Lung (tissue), 12 donors: ENCODE measurements around the gene BRD9. TPM values are rescaled to one million over a fixed set of nuclear protein-coding genes. Genes with fewer than 3 reads are reported as not detected.

Experiments used
- ATAC-seq: fragments of 200-7000 bp; cut with Tn5 transposase; one replicate; pipeline ENCODE4 v1.9.1; 2020; ENCODE audit warnings: moderate number of reproducible peaks; ENCODE audit not compliant: insufficient read depth, low FRiP score
- DNase-seq, 3 donors: peaks; one replicate each; pipeline ENCODE4 v3.0.0-alpha.2; 2013 to 2017
- H3K27ac ChIP-seq, 2 donors: one replicate each; pipeline ENCODE4 v1.5.1; 2013; ENCODE audit warnings: mild to moderate bottlenecking in 2 of 2, moderate library complexity in 2 of 2, control low read depth in 1 of 2, inconsistent platforms in 1 of 2, low read depth in 1 of 2, low read length in 1 of 2
- H3K27me3 ChIP-seq, 3 donors: one replicate each; pipeline ENCODE4 v1.5.1; 2013; ENCODE audit warnings: low read length in 2 of 3; ENCODE audit not compliant: control insufficient read depth in 3 of 3, insufficient read depth in 3 of 3
- H3K36me3 ChIP-seq, 4 donors: one replicate each; pipeline ENCODE4 v1.5.1; 2013; ENCODE audit warnings: low read length in 4 of 4, mild to moderate bottlenecking in 1 of 4, moderate library complexity in 1 of 4; ENCODE audit not compliant: control insufficient read depth in 4 of 4, insufficient read depth in 4 of 4
- H3K4me1 ChIP-seq, 5 donors: one replicate each; pipeline ENCODE4 v1.5.1; 2013; ENCODE audit warnings: low read length in 5 of 5, mild to moderate bottlenecking in 2 of 5, moderate library complexity in 1 of 5; ENCODE audit not compliant: control insufficient read depth in 5 of 5, insufficient read depth in 5 of 5
- H3K4me3 ChIP-seq: one replicate; pipeline ENCODE4 v1.5.1; 2013; ENCODE audit warnings: mild to moderate bottlenecking, control low read depth, moderate library complexity
- H3K9ac ChIP-seq, 2 donors: one replicate each; pipeline ENCODE4 v1.5.1; 2013; ENCODE audit warnings: low read length in 2 of 2, control low read depth in 1 of 2; ENCODE audit not compliant: insufficient read depth in 1 of 2
- H3K9me3 ChIP-seq, 4 donors: one replicate each; pipeline ENCODE4 v1.5.1; 2013; ENCODE audit warnings: low read length in 3 of 4, mild to moderate bottlenecking in 1 of 4, moderate library complexity in 1 of 4; ENCODE audit not compliant: control insufficient read depth in 4 of 4, insufficient read depth in 3 of 4
- WGBS, 2 donors: extraction: QIAGEN DNeasy Blood & Tissue Kit; methylation state at CpG; one replicate each; pipeline ENCODE4 v1.1.7; 2013; 5-methylcytosine and 5-hydroxymethylcytosine counted together
- polyA plus RNA-seq, 2 donors: library from polyadenylated mRNA; stranded (reverse); fragments of 200-250 nt; gene quantifications; one replicate each; pipeline ENCODE4 v1.2.1, GENCODE V29; 2013
- total RNA-seq, 2 donors: library from RNA; depleted of rRNA in 1 of 2; stranded (reverse); fragments of >200 nt in 1 of 2; gene quantifications; one replicate each; pipeline ENCODE4 v1.2.1, GENCODE V29; 2014 to 2021
- TF ChIP-seq, protein P1 (sequence below): IDR thresholded peaks from 2 replicates; pipeline ENCODE4 v1.5.1; 2012; ENCODE audit warnings: mild to moderate bottlenecking; ENCODE audit errors: control extremely low read depth, extremely low read depth
- donor health status: control.
- donor health status: control.
- donor health status: Bipolar disorder and iron deficiency.
- donor health status: healthy.
- donor health status: DM: yes; HTN: yes; CAD: no.

BRD9 gene
- total and polyA plus RNA-seq, 4 donors = 24.3 to 69.7 (median 37.3) TPM

- WGBS, 2 donors = 60 to 82% methylated on average over 3 of the region's 3 CpGs
Observed at GRCh38 chr5:933251-933861, 40.8 kb upstream of the BRD9 start.

DNA sequence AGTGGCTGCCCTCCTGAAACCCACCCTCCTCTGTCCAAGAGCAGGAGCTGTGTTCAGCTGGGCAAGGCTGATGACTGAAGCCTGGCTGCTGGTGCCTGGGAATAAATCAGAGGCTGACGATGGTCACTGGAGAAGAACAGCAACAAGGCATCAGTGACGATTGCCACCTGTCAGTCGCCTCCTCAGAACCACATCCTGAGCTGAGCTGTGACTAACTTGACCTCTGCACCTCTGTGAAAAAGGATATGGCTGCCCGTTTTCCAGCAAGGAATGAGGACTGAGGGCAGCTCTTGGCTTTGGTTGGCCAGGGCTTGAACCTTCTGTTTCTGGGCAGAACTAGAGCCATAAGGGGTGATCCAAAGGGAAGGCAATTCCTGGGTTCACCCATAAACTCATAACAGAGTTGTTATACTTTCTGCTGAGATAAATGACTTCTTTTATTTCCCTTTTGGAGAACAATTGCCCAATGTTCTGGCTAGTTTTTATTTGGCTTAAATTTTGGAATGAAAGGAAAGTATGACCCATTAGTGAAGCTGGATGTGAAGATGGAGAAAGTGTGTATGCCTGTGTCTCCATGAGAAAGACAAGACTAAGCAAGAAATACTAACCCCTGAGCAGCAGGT is 40.1 kb upstream of the BRD9 start:
- Histone ChIP-seq H3K9me3 (no peaks in the 10 kb centered on the region), H3K4me1 (peaks cover 0 to 13% (median 8%) of the 10 kb centered on the region in 5 donors), H3K4me3 (no peak overlapping the region), H3K36me3 (no peaks in the 10 kb centered on the region), H3K27me3 (no peaks in the 10 kb centered on the region), H3K27ac (peak overlapping the region in 1 of 2 donors; percentile 43), H3K9ac (no peak overlapping the region)
- ATAC-seq = peak; percentile 23
- WGBS, 2 donors = 52 to 70% methylated on average over 4 of the region's 4 CpGs
- DNase-seq = peak in 2 of 3 donors; percentile 53 to 69
- TF ChIP-seq, protein P1, sequence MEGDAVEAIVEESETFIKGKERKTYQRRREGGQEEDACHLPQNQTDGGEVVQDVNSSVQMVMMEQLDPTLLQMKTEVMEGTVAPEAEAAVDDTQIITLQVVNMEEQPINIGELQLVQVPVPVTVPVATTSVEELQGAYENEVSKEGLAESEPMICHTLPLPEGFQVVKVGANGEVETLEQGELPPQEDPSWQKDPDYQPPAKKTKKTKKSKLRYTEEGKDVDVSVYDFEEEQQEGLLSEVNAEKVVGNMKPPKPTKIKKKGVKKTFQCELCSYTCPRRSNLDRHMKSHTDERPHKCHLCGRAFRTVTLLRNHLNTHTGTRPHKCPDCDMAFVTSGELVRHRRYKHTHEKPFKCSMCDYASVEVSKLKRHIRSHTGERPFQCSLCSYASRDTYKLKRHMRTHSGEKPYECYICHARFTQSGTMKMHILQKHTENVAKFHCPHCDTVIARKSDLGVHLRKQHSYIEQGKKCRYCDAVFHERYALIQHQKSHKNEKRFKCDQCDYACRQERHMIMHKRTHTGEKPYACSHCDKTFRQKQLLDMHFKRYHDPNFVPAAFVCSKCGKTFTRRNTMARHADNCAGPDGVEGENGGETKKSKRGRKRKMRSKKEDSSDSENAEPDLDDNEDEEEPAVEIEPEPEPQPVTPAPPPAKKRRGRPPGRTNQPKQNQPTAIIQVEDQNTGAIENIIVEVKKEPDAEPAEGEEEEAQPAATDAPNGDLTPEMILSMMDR = no peak

More at GRCh38 chr5:933251-933861, 40.8 kb upstream of the BRD9 start:
- Histone ChIP-seq H3K4me1 (peaks cover 0 to 13% (median 8%) of the 10 kb centered on the region in 5 donors), H3K4me3 (no peak overlapping the region), H3K9ac (no peak overlapping the region), H3K27ac (no peak overlapping the region), H3K27me3 (no peaks in the 10 kb centered on the region), H3K9me3 (no peaks in the 10 kb centered on the region), H3K36me3 (no peaks in the 10 kb centered on the region)
- DNase-seq (no peak), ATAC-seq (no peak)
- TF ChIP-seq, protein P1 = no peak

DNA sequence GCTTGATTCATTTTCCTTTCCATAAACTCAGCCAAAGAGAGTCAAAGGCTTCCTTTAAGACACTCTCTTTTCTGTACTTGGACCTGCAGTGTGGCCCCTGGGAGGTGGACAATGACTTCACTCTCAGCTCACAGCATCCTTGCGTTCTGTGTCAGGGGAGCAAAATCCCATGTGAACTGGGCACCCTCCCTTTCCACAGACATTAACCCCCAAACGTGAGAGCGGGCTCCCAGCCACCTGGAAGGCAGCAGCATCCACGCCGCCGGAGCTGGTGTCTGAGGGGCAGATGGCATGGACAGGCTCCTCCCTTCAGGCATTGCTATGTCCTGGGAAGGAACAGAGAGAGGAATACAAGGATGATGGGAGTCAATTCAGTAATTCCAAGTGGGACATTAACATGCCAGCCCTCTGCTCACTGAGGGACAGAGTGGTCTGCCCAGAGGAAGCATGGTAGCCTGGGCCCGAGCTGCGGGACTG is 39.6 kb upstream of the BRD9 start:
- H3K4me3 ChIP-seq = no peak overlapping the region
- H3K27me3 ChIP-seq = no peaks in the 10 kb centered on the region
- H3K9me3 ChIP-seq = no peaks in the 10 kb centered on the region
- peaks cover 0 to 13% (median 8%) of the 10 kb centered on the region in 5 donors for H3K4me1 ChIP-seq
- no peak for DNase-seq
- H3K36me3 ChIP-seq = no peaks in the 10 kb centered on the region
- no peak for ATAC-seq
- TF ChIP-seq, protein P1 = no peak
- WGBS, 2 donors = 85 to 86% methylated on average over 8 of the region's 8 CpGs
- H3K27ac ChIP-seq = peak overlapping the region in 1 of 2 donors; percentile 43
- H3K9ac ChIP-seq = no peak overlapping the region
